NK-92 (cell line): ENCODE measurements around the gene ACOT11.
"Not testable (repeated sequence)": the region's sequence is repeated elsewhere in the genome, so short reads cannot be mapped to it uniquely, and the experiment has no call there.

ENCODE experiments used
- DNase-seq: peaks from one replicate; lab custom pipeline; 2025; ENCODE audit not compliant: unreplicated experiment; lab: John Stamatoyannopoulos, UW

The ACOT11 gene

DNA sequence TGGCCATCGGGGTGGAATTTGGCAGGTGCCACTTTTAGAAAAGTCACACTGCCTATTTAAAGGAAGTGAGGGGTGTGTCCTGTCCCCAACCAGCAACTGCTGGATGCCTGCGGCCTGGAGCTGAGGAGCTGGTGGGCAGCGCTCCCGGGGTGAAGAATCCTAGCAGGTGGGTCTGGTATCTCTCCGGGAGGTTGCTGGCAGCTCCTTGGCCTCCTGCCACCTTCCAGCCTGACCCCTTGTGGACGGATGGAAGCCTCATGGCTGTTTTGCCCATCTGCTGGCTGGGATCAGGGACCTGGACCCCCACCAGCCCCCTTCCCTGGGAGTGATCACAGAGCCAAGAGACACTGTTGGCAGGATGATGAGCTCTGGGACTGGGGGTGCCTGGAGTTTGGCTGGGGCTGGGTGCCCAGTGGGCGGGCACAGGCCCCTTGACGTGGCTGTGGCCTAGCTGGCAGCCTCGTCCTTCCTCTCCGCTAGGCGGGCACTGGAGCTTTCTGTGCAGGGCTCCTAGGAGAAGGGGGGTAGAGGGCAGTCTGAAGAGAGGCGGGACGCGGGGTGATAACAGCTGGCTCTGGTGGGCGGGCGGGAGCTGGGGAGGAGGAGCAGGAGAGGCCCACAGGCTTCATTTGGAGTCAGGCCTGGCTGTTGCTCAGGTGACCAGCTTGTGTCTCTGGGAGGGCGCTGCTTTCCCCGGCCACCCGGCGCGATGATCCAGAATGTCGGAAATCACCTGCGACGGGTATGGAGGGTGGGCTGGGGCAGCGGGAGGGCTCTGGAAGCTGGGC, at the start of gene ACOT11:
Gene ACOT11, plus strand, starts transcription at position 628 of the 788 bp plus-strand sequence. Its CDS starts 82 bp downstream, at position 710.
- no peak for DNase-seq

GRCh38 chr1:54498383-54499096, 49.5 kb upstream of the ACOT11 start:
- no peak for DNase-seq

DNA sequence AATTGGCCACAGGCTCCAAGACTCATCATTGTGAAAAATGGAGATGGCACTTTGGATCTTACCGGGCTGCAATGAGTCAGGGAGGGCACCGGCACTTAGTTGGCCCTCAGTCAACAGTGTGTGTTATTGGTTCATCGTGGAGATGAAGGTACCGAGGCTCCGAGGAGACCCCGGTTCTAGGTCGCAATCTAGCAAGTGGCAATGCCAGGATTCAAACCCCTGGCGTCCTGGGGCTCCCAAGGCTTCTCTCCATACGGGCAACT, 49.0 kb upstream of the ACOT11 start:
- no peak for DNase-seq

DNA sequence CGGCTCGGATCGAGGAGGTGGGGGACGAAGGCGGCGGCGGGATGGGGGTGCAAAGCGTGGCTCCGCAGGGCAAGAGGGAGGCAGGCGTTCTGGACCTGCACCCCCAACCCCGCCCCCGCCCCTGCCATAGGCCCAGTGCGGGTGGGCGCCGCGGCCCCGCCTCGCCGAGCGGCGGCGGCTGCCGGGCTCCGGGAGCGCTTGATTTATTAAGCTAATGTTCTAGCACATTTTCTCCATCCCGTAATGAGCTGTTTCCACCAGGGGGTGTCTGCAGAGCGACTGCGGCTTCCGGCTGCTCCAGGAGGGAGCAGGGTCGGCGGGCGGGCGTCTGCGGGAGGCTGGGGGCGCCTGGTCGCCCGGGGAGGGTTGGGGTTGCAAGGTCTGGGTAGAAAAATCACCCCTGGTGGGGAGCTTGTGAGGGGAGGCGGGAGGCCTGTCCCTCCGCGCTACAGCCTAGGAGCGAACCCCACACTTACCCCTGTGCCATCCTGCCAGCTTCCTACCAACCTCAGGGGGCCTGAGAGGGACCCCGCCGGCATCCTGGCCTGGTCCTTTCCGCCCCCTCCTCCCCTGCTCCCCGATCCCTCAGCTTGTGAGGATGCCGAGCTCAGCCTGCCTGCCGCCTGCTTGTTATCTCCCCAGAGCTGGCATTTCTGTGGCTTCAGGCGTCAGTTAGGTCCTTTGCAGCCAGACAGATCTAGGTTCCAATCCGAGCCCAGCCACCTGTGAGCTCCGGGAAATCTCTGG, 48.5 kb upstream of the ACOT11 start:
- DNase-seq, result no peak

DNA sequence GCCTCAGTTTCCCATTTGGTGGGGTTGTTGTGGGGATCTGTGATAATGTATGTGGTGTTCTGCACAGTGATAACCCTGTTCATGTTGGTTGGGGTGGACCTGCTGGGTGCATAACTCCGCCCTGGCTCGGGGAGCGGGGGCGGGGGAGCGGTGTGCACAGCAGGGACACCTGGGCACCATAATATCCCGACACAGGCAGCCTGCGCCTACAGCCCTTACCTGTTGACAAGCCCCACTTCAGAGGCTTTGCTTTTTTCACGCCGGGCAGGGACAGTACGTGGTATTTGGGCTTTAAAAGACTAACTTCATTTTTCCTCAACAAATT, 48.0 kb upstream of the ACOT11 start:
- DNase-seq, result no peak

DNA sequence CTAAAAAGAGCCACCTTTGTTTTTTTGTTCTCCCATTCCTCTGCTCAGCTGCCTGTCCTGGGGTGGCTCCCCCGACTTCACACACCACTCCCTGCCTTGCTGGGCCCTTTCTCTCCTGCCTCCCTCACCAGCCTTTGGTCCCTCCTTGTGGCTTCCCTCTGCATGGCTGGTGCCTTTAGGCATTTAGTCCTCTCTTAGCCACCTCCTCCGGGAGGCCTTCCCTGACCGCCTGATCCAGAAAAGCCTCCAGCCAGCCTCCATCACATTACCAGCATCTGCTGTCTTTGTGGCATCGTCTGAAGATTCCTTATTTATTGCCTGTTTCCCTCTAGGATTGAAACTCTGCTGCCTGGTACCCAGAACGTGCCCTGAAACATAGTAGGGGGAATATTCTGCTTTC, 46.2 kb upstream of the ACOT11 start:
- DNase-seq, result no peak

- DNase-seq, result no peak
These were observed 45.7 kb upstream of the ACOT11 start for GRCh38 chr1:54502342-54502741.

- DNase-seq, result no peak
These were observed 41.4 kb upstream of the ACOT11 start for GRCh38 chr1:54506594-54506993.

DNA sequence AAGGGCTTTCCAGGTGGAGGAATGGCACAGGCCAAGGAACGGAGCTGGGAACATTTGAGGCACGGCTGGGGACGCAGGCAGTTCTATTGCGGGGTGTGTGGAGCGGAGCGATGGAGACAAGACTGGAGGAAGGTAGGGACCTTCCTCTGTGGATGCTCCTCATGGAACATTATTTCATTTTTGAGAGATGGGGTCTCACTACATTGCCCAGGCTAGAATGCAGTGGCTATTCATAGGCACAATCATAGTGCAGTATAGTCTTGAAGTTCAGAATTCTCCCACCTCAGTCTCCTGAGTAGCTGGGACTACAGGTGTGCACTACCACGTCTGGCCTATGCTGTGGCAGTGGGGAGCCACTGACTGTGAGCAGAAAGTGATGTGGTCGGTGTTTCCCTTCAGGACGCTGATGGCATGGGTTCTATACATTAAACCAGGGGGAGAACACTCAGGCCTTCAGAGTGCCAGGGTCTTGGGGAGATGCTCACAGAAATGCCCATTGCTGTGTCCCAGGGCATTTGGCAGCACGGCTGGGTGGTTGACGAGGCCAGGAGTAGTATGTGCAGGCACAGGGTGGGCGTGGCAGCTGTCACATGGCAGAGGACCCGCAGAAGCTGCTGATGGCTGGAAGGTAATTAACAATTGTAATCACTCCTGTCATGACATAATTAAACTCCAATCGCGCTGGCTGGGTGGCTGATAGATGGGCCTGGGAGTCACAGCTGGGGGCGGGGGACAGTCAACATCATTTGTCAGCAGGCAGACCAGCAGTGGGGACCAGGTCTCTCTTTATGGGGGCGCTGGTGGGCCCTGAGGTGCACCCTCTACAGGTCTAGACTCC, 40.8 kb upstream of the ACOT11 start:
- no peak for DNase-seq

DNA sequence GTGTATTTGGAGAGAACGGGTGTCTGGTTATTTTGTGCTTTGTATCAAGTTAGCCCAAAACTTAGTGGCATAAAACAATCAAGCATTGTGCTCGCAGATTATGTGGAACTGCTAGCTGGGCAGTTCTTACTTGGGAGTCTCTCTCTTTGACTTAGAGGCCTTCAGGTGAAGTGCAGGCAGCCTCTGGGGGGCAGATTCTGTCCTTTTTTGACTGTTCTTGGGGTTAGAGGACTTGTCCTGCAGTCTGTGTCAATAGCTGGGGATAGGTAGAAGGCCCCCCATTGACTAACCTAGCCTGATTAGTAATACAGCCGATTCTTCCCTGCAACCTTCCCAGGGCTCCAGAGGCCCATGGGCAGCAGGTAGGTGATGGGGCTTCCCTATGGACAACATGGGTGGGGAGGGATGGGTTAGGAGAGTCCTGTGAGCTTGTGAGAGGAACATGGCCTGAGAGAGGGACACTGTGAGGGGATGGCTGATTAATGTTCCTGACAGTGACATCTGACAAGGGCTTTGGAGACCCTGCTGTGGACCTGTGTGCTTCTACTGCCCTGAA, 37.2 kb upstream of the ACOT11 start:
- DNase-seq, result no peak

- DNase-seq, result not testable (repeated sequence)
These were observed 34.0 kb upstream of the ACOT11 start for GRCh38 chr1:54513921-54514580.

DNA sequence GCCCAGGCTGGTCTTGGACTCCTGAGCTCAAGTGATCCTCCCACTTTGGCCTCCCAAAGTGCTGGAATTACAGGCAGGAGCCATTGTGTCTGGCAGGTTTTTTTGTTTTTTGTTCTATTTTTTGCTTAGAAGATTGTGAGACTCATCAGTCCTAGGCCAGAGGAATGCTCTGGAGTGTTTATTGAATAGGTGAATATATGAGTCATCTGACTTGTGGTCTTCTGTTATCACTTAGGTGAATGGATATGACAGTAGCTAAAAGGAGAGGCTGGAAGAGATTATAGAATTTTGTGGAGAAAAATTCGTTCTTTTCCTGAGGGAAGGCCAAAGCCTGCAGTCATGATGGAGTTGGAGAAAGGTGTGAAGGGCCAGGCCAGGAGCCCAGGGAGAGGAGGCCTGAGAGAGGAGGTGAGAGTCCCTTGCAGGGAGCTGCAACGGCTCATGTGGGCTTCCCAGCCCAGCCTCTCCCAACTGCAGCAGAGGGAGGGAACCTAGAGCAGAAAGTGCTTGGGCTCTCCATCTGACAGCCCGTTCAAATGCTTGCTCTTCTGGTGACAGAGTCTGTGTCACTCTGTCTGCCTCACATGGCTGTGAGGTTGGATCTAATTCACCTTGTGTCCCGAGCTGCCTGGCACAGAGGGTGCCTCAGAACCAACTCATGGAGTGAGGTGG, 31.6 kb upstream of the ACOT11 start:
- DNase-seq, result no peak

DNA sequence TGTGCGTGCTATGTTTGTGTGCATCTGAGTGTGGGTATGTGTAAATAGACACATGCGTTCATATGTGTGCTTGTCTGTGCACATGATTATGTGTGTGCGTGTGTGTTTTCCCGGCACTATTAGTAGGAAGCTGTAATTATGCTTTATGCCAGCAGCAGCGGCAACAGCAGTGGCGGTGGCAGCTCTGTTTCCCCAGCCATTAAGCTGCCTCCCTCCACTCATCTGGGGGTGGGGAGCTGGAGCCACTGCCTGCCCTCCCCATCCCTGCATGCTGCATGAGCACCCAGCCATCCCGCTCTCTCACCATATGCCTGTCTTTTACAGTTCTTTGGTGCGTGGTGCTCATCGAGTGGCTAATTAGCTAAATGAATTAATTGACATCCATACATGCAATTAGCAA, 30.5 kb upstream of the ACOT11 start:
- DNase-seq, result no peak

DNA sequence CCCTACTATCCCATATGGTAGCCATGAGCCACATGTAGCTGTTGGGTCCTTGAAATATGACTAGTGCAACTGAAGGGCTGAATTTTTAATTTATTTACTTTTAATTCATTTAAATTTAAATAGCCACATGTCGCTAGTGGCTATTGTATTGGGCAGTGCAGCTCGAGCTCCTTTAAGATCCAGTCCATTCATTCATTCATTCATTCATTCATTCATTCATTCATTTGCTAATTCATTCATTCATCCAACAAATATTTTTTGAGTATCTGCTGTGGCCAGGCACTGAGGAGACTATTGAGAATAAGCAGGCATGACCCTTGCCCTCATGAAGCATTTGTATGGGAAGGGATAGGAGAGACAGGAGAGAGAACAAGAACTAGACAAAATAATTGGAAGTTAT, 29.5 kb upstream of the ACOT11 start:
- DNase-seq, result no peak

GRCh38 chr1:54519709-54520108, 28.3 kb upstream of the ACOT11 start:
- no peak for DNase-seq

- DNase-seq, result no peak
These were observed 27.3 kb upstream of the ACOT11 start for GRCh38 chr1:54520631-54521321.

DNA sequence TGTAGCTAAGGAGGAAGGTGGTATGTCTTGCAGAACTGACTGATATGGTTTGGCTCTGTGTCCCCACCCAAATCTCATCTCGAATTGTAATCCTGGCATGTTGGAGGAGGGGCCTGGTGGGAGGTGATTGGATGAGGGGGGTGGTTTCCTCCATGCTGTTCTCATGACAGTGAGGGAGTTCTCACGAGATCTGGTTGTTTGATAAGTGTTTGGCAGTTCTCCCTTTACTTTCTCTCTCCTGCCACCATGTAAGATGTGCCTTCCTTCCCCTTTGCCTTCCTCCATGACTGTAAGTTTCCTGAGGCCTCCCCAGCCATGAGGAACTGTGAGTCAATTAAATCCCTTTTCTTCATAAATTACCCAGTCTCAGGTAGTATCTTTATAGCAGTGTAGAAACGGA, 21.5 kb upstream of the ACOT11 start:
- DNase-seq, result not testable (repeated sequence)

DNA sequence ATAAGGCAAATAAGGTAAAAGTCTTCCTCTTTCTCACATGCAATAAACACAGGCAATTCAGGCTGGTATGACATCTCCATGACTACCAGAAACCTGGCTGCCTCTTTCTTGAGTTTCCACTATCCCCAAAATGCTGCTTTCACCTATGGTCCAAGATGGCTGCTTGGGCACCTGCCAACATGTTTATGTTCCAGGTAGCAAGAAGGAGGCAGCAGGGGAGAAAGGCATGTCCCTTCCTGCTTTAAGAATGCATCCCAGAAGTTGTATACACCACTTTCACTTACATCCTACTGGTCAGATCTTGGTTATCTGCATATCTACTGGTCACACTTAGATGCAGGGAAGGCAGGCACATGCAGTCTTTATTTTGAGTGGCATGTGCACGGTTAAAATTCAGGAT, 19.4 kb upstream of the ACOT11 start:
- DNase-seq, result no peak

GRCh38 chr1:54532033-54532432, 16.0 kb upstream of the ACOT11 start:
- no peak for DNase-seq
